ENCODE results near the gene KCP.

Gene KCP

DNA sequence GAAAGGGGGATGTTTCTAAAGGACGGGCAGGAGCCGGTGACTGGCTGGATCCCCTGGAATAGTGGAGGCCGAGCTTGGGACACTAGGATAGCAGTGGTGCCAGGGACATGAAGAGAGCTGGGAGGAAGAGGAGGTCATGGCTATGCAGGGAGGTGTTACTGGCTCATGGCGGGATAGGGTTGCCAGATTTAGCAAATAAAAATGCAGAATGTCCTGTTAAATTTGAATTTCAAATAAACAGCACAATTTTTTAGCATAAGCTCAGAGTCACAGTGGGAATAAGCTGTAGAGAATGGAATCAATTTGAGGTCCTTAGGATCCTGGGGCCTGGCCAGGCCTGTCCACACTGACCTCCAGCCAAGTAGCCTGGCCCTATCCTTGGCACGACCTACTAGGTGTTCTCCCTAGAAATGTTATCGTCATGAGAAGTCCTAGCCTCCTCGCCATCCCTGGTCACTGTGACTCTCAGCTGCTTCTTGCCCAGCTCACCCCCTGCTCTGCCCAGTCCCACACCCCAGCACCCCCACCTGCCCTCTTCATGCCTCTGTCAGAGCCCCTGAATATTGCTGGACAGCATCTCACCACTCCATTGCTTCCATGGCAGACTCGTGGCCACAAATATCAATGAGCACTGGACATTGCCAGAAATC is 7.6 kb upstream of the KCP start:
- TF ChIP-seq CTCF (IDR thresholded peaks at IDR 0.05), result no peak
- DNase-seq (ENCODE audit: low spot score), result peak; percentile 19
- H3K27ac ChIP-seq, result no peak overlapping the region
- H3K4me3 ChIP-seq, result no peak overlapping the region

DNA sequence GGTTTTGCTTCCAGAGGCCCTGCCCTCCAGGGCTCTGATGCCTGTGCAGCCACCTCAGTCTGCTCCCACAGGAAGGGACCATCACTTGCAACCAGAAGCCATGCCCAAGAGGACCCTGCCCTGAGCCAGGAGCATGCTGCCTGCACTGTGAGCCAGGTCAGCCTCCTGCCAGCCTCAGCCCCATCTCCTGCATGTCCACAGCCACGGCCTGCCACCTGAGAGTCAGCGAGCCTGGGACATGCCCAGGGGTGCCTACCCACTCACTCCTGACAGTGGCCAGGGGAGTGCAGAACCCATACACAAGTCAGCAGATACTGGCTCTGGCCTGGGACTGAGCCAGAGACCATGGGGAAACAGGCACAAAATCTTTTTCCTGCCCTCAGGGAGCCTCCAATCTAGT is 6.6 kb upstream of the KCP start:
- Histone ChIP-seq H3K27ac (no peak overlapping the region), H3K4me3 (no peak overlapping the region)
- no peak for TF ChIP-seq CTCF (IDR thresholded peaks at IDR 0.05)
- peak; percentile 54 for DNase-seq (ENCODE audit: low spot score)

- TF ChIP-seq CTCF (IDR thresholded peaks at IDR 0.05), result no peak
- no peak overlapping the region for H3K4me3 ChIP-seq
- peak; percentile 43 for DNase-seq (ENCODE audit: low spot score)
- no peak overlapping the region for H3K27ac ChIP-seq
These were observed 6.1 kb upstream of the KCP start for GRCh38 chr7:128916643-128916915.

DNA sequence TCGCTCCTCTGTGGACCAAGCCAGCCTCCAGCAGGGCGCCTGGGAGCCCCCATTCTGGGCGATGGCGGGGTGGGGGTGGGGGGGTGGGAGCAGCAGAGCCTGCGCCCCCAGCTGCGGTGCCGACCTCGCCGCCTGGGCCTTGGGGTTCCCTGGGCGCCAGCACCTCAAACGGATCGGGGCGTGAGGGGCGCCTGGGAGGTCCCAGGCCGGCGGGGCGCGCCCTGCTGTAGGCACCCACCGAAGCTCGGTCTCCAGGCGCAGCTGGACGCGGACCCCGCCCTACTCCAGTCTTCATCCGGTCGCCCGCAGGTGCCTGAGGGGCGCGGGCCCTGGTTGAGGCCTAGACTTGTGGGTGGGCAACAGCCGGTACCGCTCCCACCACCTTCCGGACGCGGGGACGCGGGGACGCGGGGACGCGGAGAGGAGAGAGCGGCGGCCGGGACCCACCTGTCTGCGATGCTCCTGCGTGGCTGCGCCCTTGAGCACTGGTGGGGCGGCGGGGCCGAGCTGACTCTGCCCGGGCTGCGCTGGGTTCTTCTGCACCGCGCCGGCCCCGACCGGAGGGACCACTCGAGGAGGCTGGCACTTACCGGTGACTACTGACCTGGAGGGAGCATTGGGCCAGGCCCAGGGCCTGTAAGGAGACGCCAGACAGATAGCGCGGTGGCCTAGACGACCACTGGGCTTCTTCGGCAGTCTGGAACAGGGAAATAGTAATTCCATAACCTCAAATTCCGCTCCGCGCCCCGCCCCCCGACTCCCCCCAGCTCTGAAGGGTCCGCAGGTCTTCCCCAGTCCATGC is 5.5 kb upstream of the KCP start:
- DNase-seq (ENCODE audit: low spot score), result peak; percentile 58
- Histone ChIP-seq H3K4me3 (peak overlapping the region; percentile 40), H3K27ac (no peak overlapping the region)
- TF ChIP-seq CTCF (IDR thresholded peaks at IDR 0.05), result no peak

- peak; percentile 67 for DNase-seq (ENCODE audit: low spot score)
- Histone ChIP-seq H3K27ac (no peak overlapping the region), H3K4me3 (peak overlapping the region; percentile 40)
- TF ChIP-seq CTCF (IDR thresholded peaks at IDR 0.05), result no peak
These were observed 4.8 kb upstream of the KCP start for GRCh38 chr7:128915271-128915819.

DNA sequence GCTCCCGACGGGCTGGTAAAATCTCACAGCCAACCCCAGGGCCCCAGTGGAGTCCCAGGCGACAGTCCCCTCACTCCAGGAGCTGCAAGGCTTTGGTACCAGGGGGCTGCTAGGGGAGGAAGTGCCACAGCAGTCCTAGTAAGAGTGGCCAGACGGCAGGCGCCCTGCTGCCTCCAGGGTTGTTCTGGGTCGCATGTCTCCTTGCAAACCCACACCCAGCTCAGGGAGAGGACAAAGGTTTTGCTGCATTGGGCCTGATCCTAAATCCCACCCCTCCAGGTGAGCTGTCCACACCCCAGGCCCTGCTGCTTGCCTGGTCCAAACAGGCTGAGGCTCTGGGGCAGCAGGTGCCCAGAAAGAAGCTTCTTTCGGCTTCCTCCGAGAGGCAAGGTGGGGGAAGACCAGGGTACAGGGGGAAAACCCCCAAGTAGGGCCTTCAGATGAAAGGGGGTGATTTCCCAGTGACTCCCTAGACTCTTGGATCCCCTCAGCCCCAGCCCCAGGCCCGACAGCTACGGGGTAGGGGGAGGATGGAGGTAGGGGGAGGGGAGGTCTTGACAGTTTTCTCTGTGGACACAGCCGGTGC is 4.2 kb upstream of the KCP start:
- DNase-seq (ENCODE audit: low spot score), result peak; percentile 64
- Histone ChIP-seq H3K4me3 (peak overlapping the region; percentile 40), H3K27ac (no peak overlapping the region)
- no peak for TF ChIP-seq CTCF (IDR thresholded peaks at IDR 0.05)

Data from coronary artery (tissue), 2 donors.